GM23338 (cell line): Measurements from ENCODE around the gene GPX6. TPM values are rescaled to one million over a fixed set of nuclear protein-coding genes. Genes with fewer than 3 reads are reported as not detected.

Experiments used
- ATAC-seq: fragments of 200-7000 bp; cut with Tn5 transposase; 3 replicates; pipeline ENCODE4 v1.9.1; 2020
- DNase-seq: peaks from one replicate; pipeline ENCODE4 v3.0.0-alpha.2; 2015; ENCODE audit warnings: low spot score
- H2AFZ ChIP-seq: fragments of 200-600 bp; sonication (generic); 2 replicates; pipeline ENCODE4 v1.8.0; 2016; ENCODE audit warnings: antibody characterized with exemption, mild to moderate bottlenecking, moderate library complexity
- H3F3A ChIP-seq: fragments of 200-600 bp; sonication (generic); replicated peaks from 2 replicates; pipeline ENCODE4 v1.8.0; 2017; ENCODE audit warnings: antibody characterized with exemption, mixed run types, low read depth
- H3K27ac ChIP-seq: fragments of 200-600 bp; sonication (generic); 2 replicates; pipeline ENCODE4 v1.6.1; 2016; ENCODE audit warnings: low read depth
- H3K27me3 ChIP-seq: fragments of 200-600 bp; sonication (generic); 2 replicates; pipeline ENCODE4 v1.8.0; 2016; ENCODE audit warnings: mild to moderate bottlenecking, mixed run types, moderate library complexity; ENCODE audit not compliant: insufficient read depth
- H3K36me3 ChIP-seq: fragments of 200-600 bp; sonication (generic); 2 replicates; pipeline ENCODE4 v1.8.0; 2016; ENCODE audit warnings: mild to moderate bottlenecking; ENCODE audit not compliant: insufficient read depth
- H3K4me1 ChIP-seq: fragments of 200-600 bp; sonication (generic); 2 replicates; pipeline ENCODE4 v1.8.0; 2016; ENCODE audit warnings: mild to moderate bottlenecking, moderate library complexity; ENCODE audit not compliant: insufficient read depth
- H3K4me2 ChIP-seq: fragments of 200-600 bp; sonication (generic); 2 replicates; pipeline ENCODE4 v1.7.1; 2017; ENCODE audit warnings: mixed run types
- H3K4me3 ChIP-seq: fragments of 200-600 bp; sonication (generic); 2 replicates; pipeline ENCODE4 v1.6.1; 2016; ENCODE audit warnings: mixed run types
- H3K79me2 ChIP-seq: fragments of 200-600 bp; sonication (generic); replicated peaks from 2 replicates; pipeline ENCODE4 v1.8.0; 2017; ENCODE audit warnings: mild to moderate bottlenecking; ENCODE audit not compliant: insufficient read depth
- H3K9me2 ChIP-seq: fragments of 200-600 bp; sonication (generic); 2 replicates; pipeline ENCODE4 v1.8.0; 2017; ENCODE audit not compliant: insufficient read depth
- H4K20me1 ChIP-seq: fragments of 200-600 bp; sonication (generic); replicated peaks from 2 replicates; pipeline ENCODE4 v1.8.0; 2017; ENCODE audit warnings: mild to moderate bottlenecking; ENCODE audit not compliant: insufficient read depth
- H3K27ac Mint-ChIP-seq: 2 replicates; pipeline ENCODE4 v1.8.0; 2020; ENCODE audit warnings: inconsistent platforms, mild to moderate bottlenecking, moderate library complexity, mixed read lengths
- H3K27me3 Mint-ChIP-seq: 3 replicates; pipeline ENCODE4 v1.8.0; 2022; ENCODE audit warnings: low read depth, mild to moderate bottlenecking, moderate library complexity, mixed read lengths, inconsistent platforms; ENCODE audit not compliant: insufficient read depth, poor library complexity
- H3K36me3 Mint-ChIP-seq: 3 replicates; pipeline ENCODE4 v1.8.0; 2021; ENCODE audit warnings: low read depth, mild to moderate bottlenecking, inconsistent platforms, moderate library complexity, mixed read lengths
- H3K4me1 Mint-ChIP-seq: 3 replicates; pipeline ENCODE4 v1.8.0; 2020; ENCODE audit warnings: mild to moderate bottlenecking, inconsistent platforms, mixed read lengths
- H3K4me3 Mint-ChIP-seq: 3 replicates; pipeline ENCODE4 v1.8.0; 2021; ENCODE audit warnings: moderate library complexity, mild to moderate bottlenecking, inconsistent platforms, mixed read lengths
- H3K9me3 Mint-ChIP-seq: 3 replicates; pipeline ENCODE4 v1.8.0; 2020; ENCODE audit warnings: moderate library complexity, mild to moderate bottlenecking, inconsistent platforms, mixed read lengths
- CREB1 ChIP-seq: fragments of 250-450 bp; sonication (Bioruptor Pico); IDR thresholded peaks from 2 replicates; pipeline ENCODE4 v1.5.0; 2020; ENCODE audit warnings: low read depth, mild to moderate bottlenecking, moderate library complexity
- EZH2 ChIP-seq: fragments of 200-600 bp; sonication (generic); IDR thresholded peaks from one replicate; pipeline ENCODE4 v1.8.0; 2017; ENCODE audit warnings: antibody characterized with exemption, mild to moderate bottlenecking, low read depth; ENCODE audit not compliant: unreplicated experiment
- EZH2phosphoT487 ChIP-seq: fragments of 200-600 bp; sonication (generic); IDR thresholded peaks from one replicate; pipeline ENCODE4 v1.8.1; 2018; ENCODE audit warnings: antibody characterized with exemption; ENCODE audit not compliant: unreplicated experiment
- JUNB ChIP-seq: IDR thresholded peaks from one replicate; pipeline ENCODE4 v1.6.1; 2016; ENCODE audit warnings: antibody characterized with exemption; ENCODE audit not compliant: unreplicated experiment
- NANOG ChIP-seq: IDR thresholded peaks from 2 replicates; pipeline ENCODE4 v1.6.1; 2016; ENCODE audit warnings: antibody characterized with exemption, borderline replicate concordance
- POLR2AphosphoS5 ChIP-seq: IDR thresholded peaks from 2 replicates; pipeline ENCODE4 v1.6.1; 2016; ENCODE audit warnings: antibody characterized with exemption, low read depth
- STAT1 ChIP-seq: IDR thresholded peaks from one replicate; pipeline ENCODE4 v1.6.1; 2016; ENCODE audit warnings: antibody characterized with exemption; ENCODE audit not compliant: unreplicated experiment
- ZNF114 ChIP-seq: fragments of 250-450 bp; sonication (Bioruptor Pico); IDR thresholded peaks from 2 replicates; pipeline ENCODE4 v1.5.0; 2020; ENCODE audit warnings: mild to moderate bottlenecking, moderate library complexity
- ZNF331 ChIP-seq: fragments of 250-450 bp; sonication (Bioruptor Pico); IDR thresholded peaks from 2 replicates; pipeline ENCODE4 v1.5.0; 2020; ENCODE audit warnings: low read depth, mild to moderate bottlenecking, moderate library complexity
- polyA plus RNA-seq: library from polyadenylated mRNA; unstranded; fragments of >200 nt; fragmentation: Nextera tagmentation; extraction: Ambion mirVana; gene quantifications from 2 replicates; pipeline ENCODE4 v1.2.1, GENCODE V29; 2016
- total RNA-seq: library from RNA; depleted of rRNA; stranded (reverse); fragments of >200 nt; shearing (Covaris generic); gene quantifications from 2 replicates; pipeline ENCODE4 v1.2.3, GENCODE V29; 2014
- TF ChIP-seq, protein P1 (sequence below): IDR thresholded peaks from 2 replicates; pipeline ENCODE4 v1.6.1; 2016; ENCODE audit warnings: antibody characterized with exemption
- TF ChIP-seq, protein P2 (sequence below), 2 experiments: fragments of 200-600 bp in 1 of 2; sonication (generic) in 1 of 2; conservative IDR thresholded peaks; 2 replicates each; pipeline versions ENCODE4 v1.5.1 to v1.6.1; 2016 to 2017; ENCODE audit warnings: antibody characterized with exemption in 2 of 2, low read depth in 2 of 2, mild to moderate bottlenecking in 2 of 2, moderate library complexity in 1 of 2
- TF ChIP-seq, protein P3 (sequence below): IDR thresholded peaks from one replicate; pipeline ENCODE4 v1.6.1; 2018; ENCODE audit warnings: antibody characterized with exemption; ENCODE audit not compliant: unreplicated experiment
- TF ChIP-seq, protein P4 (sequence below): fragments of 250-450 bp; sonication (Bioruptor Pico); IDR thresholded peaks from 2 replicates; pipeline ENCODE4 v1.5.0; 2020; ENCODE audit warnings: mild to moderate bottlenecking, moderate library complexity

GPX6 gene
- total and polyA plus RNA-seq, 2 experiments from 2014 or later: not detected

DNA sequence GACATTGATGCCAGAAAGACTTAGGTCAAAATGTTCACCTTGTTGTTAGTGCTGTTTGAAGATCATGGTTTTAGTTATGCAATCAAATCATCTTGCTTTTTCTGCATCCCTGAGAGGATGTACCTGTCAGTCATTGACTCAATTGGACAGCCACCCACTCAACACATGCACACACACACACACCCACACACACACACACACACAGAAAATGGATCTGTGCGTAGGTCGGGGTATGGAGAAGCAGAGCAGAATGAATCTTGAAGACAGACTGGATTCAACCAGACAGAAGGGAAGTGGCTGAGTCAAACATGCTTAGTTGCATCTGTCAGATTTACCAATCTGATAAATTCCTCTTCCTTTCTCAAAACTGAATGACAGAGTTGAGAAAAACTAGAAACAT, 53.2 kb downstream of the GPX6 start:
- Mint-ChIP-seq H3K9me3 (no peaks in the 10 kb centered on the region), H3K4me3 (no peak overlapping the region), H3K4me1 (no peaks in the 10 kb centered on the region), H3K36me3 (no peaks in the 10 kb centered on the region), H3K27ac (no peak overlapping the region), H3K27me3 (no peaks in the 10 kb centered on the region)
- Histone ChIP-seq H3K27ac (no peak overlapping the region), H4K20me1 (no peaks in the 10 kb centered on the region), H3K27me3 (no peaks in the 10 kb centered on the region), H2AFZ (no peak overlapping the region; the same call in 1 of the 2 replicates), H3K4me3 (no peak overlapping the region), H3K36me3 (no peaks in the 10 kb centered on the region), H3K4me2 (no peak overlapping the region), H3K79me2 (no peaks in the 10 kb centered on the region), H3F3A (no peaks in the 10 kb centered on the region), H3K9me2 (no peaks in the 10 kb centered on the region; the same call in 1 of the 2 replicates), H3K4me1 (no peaks in the 10 kb centered on the region)
- no peak for DNase-seq
- no peak for ATAC-seq
- TF ChIP-seq STAT1 (no peak), JUNB (no peak), EZH2phosphoT487 (no peak), NANOG (no peak), ZNF331 (no peak), CREB1 (CRISPR knock-in tag) (no peak), POLR2AphosphoS5 (no peak), EZH2 (no peak), ZNF114 (CRISPR knock-in tag) (no peak)
- TF ChIP-seq, protein P1, sequence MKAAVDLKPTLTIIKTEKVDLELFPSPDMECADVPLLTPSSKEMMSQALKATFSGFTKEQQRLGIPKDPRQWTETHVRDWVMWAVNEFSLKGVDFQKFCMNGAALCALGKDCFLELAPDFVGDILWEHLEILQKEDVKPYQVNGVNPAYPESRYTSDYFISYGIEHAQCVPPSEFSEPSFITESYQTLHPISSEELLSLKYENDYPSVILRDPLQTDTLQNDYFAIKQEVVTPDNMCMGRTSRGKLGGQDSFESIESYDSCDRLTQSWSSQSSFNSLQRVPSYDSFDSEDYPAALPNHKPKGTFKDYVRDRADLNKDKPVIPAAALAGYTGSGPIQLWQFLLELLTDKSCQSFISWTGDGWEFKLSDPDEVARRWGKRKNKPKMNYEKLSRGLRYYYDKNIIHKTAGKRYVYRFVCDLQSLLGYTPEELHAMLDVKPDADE: no peak
- TF ChIP-seq, protein P2, sequence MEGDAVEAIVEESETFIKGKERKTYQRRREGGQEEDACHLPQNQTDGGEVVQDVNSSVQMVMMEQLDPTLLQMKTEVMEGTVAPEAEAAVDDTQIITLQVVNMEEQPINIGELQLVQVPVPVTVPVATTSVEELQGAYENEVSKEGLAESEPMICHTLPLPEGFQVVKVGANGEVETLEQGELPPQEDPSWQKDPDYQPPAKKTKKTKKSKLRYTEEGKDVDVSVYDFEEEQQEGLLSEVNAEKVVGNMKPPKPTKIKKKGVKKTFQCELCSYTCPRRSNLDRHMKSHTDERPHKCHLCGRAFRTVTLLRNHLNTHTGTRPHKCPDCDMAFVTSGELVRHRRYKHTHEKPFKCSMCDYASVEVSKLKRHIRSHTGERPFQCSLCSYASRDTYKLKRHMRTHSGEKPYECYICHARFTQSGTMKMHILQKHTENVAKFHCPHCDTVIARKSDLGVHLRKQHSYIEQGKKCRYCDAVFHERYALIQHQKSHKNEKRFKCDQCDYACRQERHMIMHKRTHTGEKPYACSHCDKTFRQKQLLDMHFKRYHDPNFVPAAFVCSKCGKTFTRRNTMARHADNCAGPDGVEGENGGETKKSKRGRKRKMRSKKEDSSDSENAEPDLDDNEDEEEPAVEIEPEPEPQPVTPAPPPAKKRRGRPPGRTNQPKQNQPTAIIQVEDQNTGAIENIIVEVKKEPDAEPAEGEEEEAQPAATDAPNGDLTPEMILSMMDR (conservative IDR thresholded peaks at IDR 0.05; ENCODE audit: low read depth in 2 of 2): no peak
- TF ChIP-seq, protein P3, sequence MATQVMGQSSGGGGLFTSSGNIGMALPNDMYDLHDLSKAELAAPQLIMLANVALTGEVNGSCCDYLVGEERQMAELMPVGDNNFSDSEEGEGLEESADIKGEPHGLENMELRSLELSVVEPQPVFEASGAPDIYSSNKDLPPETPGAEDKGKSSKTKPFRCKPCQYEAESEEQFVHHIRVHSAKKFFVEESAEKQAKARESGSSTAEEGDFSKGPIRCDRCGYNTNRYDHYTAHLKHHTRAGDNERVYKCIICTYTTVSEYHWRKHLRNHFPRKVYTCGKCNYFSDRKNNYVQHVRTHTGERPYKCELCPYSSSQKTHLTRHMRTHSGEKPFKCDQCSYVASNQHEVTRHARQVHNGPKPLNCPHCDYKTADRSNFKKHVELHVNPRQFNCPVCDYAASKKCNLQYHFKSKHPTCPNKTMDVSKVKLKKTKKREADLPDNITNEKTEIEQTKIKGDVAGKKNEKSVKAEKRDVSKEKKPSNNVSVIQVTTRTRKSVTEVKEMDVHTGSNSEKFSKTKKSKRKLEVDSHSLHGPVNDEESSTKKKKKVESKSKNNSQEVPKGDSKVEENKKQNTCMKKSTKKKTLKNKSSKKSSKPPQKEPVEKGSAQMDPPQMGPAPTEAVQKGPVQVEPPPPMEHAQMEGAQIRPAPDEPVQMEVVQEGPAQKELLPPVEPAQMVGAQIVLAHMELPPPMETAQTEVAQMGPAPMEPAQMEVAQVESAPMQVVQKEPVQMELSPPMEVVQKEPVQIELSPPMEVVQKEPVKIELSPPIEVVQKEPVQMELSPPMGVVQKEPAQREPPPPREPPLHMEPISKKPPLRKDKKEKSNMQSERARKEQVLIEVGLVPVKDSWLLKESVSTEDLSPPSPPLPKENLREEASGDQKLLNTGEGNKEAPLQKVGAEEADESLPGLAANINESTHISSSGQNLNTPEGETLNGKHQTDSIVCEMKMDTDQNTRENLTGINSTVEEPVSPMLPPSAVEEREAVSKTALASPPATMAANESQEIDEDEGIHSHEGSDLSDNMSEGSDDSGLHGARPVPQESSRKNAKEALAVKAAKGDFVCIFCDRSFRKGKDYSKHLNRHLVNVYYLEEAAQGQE: no peak
- TF ChIP-seq, protein P4, sequence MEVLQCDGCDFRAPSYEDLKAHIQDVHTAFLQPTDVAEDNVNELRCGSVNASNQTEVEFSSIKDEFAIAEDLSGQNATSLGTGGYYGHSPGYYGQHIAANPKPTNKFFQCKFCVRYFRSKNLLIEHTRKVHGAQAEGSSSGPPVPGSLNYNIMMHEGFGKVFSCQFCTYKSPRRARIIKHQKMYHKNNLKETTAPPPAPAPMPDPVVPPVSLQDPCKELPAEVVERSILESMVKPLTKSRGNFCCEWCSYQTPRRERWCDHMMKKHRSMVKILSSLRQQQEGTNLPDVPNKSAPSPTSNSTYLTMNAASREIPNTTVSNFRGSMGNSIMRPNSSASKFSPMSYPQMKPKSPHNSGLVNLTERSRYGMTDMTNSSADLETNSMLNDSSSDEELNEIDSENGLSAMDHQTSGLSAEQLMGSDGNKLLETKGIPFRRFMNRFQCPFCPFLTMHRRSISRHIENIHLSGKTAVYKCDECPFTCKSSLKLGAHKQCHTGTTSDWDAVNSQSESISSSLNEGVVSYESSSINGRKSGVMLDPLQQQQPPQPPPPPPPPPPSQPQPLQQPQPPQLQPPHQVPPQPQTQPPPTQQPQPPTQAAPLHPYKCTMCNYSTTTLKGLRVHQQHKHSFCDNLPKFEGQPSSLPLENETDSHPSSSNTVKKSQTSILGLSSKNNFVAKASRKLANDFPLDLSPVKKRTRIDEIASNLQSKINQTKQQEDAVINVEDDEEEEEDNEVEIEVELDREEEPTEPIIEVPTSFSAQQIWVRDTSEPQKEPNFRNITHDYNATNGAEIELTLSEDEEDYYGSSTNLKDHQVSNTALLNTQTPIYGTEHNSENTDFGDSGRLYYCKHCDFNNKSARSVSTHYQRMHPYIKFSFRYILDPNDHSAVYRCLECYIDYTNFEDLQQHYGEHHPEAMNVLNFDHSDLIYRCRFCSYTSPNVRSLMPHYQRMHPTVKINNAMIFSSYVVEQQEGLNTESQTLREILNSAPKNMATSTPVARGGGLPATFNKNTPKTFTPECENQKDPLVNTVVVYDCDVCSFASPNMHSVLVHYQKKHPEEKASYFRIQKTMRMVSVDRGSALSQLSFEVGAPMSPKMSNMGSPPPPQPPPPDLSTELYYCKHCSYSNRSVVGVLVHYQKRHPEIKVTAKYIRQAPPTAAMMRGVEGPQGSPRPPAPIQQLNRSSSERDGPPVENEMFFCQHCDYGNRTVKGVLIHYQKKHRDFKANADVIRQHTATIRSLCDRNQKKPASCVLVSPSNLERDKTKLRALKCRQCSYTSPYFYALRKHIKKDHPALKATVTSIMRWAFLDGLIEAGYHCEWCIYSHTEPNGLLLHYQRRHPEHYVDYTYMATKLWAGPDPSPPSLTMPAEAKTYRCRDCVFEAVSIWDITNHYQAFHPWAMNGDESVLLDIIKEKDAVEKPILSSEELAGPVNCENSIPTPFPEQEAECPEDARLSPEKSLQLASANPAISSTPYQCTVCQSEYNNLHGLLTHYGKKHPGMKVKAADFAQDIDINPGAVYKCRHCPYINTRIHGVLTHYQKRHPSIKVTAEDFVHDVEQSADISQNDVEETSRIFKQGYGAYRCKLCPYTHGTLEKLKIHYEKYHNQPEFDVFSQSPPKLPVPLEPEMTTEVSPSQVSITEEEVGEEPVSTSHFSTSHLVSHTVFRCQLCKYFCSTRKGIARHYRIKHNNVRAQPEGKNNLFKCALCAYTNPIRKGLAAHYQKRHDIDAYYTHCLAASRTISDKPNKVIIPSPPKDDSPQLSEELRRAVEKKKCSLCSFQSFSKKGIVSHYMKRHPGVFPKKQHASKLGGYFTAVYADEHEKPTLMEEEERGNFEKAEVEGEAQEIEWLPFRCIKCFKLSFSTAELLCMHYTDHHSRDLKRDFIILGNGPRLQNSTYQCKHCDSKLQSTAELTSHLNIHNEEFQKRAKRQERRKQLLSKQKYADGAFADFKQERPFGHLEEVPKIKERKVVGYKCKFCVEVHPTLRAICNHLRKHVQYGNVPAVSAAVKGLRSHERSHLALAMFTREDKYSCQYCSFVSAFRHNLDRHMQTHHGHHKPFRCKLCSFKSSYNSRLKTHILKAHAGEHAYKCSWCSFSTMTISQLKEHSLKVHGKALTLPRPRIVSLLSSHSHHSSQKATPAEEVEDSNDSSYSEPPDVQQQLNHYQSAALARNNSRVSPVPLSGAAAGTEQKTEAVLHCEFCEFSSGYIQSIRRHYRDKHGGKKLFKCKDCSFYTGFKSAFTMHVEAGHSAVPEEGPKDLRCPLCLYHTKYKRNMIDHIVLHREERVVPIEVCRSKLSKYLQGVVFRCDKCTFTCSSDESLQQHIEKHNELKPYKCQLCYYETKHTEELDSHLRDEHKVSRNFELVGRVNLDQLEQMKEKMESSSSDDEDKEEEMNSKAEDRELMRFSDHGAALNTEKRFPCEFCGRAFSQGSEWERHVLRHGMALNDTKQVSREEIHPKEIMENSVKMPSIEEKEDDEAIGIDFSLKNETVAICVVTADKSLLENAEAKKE (CRISPR knock-in tag): no peak
